ENCODE results near the gene RNF25.

RNF25 gene

GRCh38 chr2:218622606-218623365 is 49.0 kb downstream of the RNF25 start:
- no peak for DNase-seq

GRCh38 chr2:218621007-218621406 is 50.8 kb downstream of the RNF25 start:
- no peak for DNase-seq

- no peak for DNase-seq
Measured at GRCh38 chr2:218618102-218618860, 53.5 kb downstream of the RNF25 start.

GRCh38 chr2:218615868-218616315 is 55.9 kb downstream of the RNF25 start:
- no peak for DNase-seq
